Hematopoietic multipotent progenitor cell (in vitro differentiated cells): ENCODE results near the gene ADD1. TPM values are rescaled to one million over a fixed set of nuclear protein-coding genes. Genes with fewer than 3 reads are reported as not detected.
A peak's percentile ranks its signal among the peaks of the same experiment; 100 is the strongest.
"Not testable (repeated sequence)": the region's sequence is repeated elsewhere in the genome, so short reads cannot be mapped to it uniquely, and the experiment has no call there.

Experiments used
- DNase-seq, 3 donors: peaks; one replicate each; pipeline ENCODE4 v3.0.0-alpha.2; 2011 to 2015; ENCODE audit warnings: low read depth in 2 of 3, low spot score in 2 of 3
- total RNA-seq: library from RNA; depleted of rRNA; stranded (reverse); fragments of >200 nt; gene quantifications from one replicate; pipeline ENCODE4 v1.2.3, GENCODE V29; 2012

The ADD1 gene
- total RNA-seq, 1 donor, result 163 TPM

- DNase-seq, result no peak
Measured at GRCh38 chr4:2910409-2910808, 66.8 kb downstream of the ADD1 start.

- DNase-seq, result no peak
Measured at GRCh38 chr4:2911868-2912267, 68.2 kb downstream of the ADD1 start.

- no peak for DNase-seq
Measured at GRCh38 chr4:2913168-2913567, 69.5 kb downstream of the ADD1 start.

GRCh38 chr4:2914256-2915126 is 70.8 kb downstream of the ADD1 start:
- peak in 2 of 3 donors; percentile 42 to 78 for DNase-seq

GRCh38 chr4:2915789-2916188 is 72.1 kb downstream of the ADD1 start:
- no peak for DNase-seq

- DNase-seq, result not testable (repeated sequence)
Measured at GRCh38 chr4:2916696-2917095, 73.1 kb downstream of the ADD1 start.

- not testable (repeated sequence) for DNase-seq
Measured at GRCh38 chr4:2918300-2918699, 74.7 kb downstream of the ADD1 start.

- DNase-seq, result not testable (repeated sequence)
Measured at GRCh38 chr4:2918714-2919113, 75.1 kb downstream of the ADD1 start.

GRCh38 chr4:2922453-2923101 is 78.9 kb downstream of the ADD1 start:
- DNase-seq, result peak in 1 of 3 donors; percentile 31

GRCh38 chr4:2923141-2923551 is 79.5 kb downstream of the ADD1 start:
- no peak for DNase-seq

- DNase-seq, result no peak
Measured at GRCh38 chr4:2923668-2924173, 80.1 kb downstream of the ADD1 start.

- no peak for DNase-seq
Measured at GRCh38 chr4:2924286-2924685, 80.6 kb downstream of the ADD1 start.

- no peak for DNase-seq
Measured at GRCh38 chr4:2924765-2925301, 81.2 kb downstream of the ADD1 start.

- DNase-seq, result no peak
Measured at GRCh38 chr4:2925496-2925895, 81.9 kb downstream of the ADD1 start.

GRCh38 chr4:2925931-2926860 is 82.6 kb downstream of the ADD1 start:
- no peak for DNase-seq

GRCh38 chr4:2927016-2927695 is 83.5 kb downstream of the ADD1 start:
- DNase-seq, result no peak

- DNase-seq, result no peak
Measured at GRCh38 chr4:2927696-2928075, 84.0 kb downstream of the ADD1 start.

GRCh38 chr4:2928242-2929176 is 84.9 kb downstream of the ADD1 start:
- no peak for DNase-seq

- no peak for DNase-seq
Measured at GRCh38 chr4:2929469-2929868, 85.8 kb downstream of the ADD1 start.
